GM18508 (cell line): ENCODE data around the gene IGSF11.
"Not testable (repeated sequence)": the region's sequence is repeated elsewhere in the genome, so short reads cannot be mapped to it uniquely, and the experiment has no call there.

ENCODE experiments used
- ATAC-seq: cut with Tn5 transposase; IDR thresholded peaks from one replicate; pipeline ENCODE4 v1.9.1; 2021; ENCODE audit warnings: moderate number of reproducible peaks; ENCODE audit not compliant: insufficient read depth, unreplicated experiment

Gene IGSF11

GRCh38 chr3:118991775-118992174, 42.9 kb downstream of the IGSF11 start:
- ATAC-seq, result no peak

DNA sequence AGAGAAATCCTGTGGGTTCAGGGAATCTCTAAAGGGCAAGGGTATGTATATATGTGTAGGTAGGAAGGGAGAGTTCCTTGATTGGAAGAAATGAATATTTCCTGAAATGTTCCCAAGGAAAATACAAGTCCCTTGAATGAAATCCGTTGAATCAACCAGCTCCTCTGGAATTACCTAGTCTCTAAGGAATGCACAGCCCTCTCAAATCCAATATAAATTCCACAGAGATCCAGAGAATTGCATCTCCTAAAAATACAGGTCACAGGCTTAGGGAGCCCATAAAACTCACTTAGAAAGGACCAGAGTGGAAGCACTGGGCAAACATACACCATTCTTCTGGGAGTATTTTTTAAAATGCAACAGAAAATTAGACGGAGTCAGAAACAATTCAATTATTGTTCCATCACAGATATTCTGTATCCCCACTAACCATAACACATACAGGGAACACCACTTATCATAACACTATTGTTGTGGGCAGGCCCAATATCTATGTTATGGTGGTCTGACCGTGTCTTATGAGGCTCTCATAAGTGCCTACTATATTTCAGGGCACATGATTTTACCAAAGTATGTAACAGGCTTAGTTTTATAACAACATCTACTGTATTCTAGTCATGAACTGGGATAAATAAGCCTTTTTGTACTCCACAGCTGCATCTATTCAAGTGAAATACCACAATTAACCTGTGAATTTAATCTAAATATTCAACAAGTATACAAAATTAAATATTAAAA, 43.7 kb downstream of the IGSF11 start:
- ATAC-seq, result no peak

GRCh38 chr3:118988198-118989130, 46.2 kb downstream of the IGSF11 start:
- ATAC-seq, result no peak

GRCh38 chr3:118987477-118987876, 47.2 kb downstream of the IGSF11 start:
- ATAC-seq, result no peak

- no peak for ATAC-seq
These were observed 47.9 kb downstream of the IGSF11 start for GRCh38 chr3:118986734-118987133.

DNA sequence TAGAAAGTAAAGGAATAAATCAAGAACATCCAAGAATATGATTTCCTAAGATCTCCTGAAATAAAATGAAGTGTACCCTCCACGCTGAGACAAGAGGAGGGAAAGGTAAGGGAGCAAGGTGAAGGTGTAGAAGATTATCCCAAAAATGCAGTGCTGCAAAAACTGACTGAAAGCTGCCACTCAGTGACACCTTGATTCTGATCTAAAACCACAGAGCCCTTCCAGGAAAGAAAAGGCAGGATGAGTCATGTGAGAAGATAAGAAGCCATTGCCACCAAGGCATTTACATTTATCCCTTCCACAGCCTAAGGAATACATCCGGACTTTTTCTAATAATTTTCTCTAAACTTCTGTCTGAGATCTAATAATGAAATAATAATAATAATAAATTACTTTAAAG, 49.9 kb downstream of the IGSF11 start:
- ATAC-seq, result no peak

DNA sequence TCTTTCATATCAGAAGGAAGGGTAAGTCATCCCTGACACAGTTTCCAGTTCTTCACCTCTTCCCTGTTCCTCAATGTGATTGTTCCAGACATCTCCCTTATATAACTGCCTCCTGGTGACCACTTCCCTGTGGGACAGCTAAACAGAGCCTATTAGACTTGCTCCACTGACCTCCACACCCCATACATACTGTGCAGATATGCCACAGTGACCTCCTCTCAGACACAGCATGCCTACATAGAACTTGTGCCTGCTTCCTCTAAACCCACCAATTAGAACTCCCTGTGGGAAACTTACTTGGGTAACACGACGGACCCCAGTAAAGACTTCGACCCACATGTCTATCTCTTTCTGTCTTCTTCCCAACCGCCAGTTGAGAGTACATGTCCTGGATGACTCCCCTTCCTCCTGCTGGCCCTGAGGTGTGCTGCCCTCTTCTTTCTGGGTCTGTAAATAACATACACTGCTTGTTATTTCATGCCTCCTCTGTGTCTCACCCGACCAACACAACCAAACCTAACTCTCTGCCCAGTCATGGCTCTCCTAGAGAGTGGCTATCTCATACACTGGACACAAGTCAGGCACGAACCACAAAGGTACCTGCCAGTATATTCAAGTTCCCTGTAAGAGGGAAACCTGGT, 53.0 kb downstream of the IGSF11 start:
- no peak for ATAC-seq

GRCh38 chr3:118980832-118981231, 53.8 kb downstream of the IGSF11 start:
- no peak for ATAC-seq

DNA sequence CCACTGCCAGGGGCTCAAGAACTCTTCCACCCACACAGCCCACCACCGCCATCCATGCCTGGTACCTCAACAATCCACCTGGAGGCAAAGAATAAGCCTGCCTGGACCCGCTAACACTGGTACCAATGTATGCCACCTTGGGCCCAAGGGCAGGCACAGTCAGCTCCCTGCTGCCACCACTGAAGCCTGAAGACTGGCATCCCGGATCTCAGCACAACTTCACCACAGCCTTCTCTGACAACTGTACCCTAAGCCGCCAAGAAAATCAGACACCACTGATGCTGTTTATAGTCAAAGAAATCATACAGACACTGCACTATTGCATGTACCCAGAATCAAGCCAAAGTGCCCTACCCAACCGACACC, 56.3 kb downstream of the IGSF11 start:
- no peak for ATAC-seq

DNA sequence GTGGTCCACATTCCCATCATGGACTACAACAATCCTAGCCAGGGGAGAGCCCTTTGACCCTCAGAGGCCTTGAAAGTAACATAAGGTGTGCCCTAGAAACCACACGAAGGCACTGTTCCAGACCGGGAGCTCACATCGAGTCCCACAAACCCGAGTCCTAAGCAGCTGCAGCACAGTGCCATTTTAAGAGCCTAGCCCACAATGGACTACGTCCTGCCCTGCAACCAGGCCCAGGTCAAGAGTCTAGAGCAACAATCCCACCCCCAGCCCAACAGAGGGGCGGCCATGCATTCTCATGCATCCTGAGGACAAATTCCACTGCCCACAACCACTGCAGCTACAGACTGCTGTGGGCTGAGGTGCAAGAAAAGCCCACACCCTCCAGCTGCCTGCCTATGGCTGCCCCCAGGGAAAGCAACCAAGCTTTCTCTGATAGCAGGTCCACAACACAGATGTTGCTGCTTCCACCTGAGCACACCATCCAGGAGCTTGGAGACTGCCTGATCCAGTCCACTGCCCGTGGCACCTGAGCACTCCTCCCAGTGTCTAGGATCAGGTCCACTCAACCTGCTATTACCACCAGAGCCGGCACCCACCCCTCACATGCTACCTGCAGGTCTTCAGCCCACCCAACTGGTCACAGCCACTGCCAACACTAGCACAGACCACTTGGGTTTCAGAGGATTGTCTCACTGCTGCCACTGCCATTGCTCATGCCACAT, 56.8 kb downstream of the IGSF11 start:
- no peak for ATAC-seq

DNA sequence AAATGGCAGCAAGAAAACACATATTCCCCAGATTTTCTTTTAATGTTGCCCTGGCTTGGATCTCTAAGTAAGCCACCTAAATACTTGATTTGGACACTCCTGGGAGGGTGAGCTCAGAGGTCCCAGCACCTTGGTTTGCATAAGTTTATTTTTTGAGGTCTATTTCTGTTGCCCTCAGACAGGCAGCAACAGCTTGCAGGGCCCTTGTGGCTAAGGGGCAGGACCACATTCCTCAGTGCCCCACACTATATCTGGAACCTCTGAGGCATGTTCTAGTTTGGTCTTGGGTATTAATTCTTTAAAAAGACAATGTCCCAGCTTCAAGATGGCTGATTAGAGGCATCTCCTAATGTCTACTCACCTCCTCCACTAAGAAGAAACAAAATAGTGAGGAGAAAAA, 57.5 kb downstream of the IGSF11 start:
- no peak for ATAC-seq

DNA sequence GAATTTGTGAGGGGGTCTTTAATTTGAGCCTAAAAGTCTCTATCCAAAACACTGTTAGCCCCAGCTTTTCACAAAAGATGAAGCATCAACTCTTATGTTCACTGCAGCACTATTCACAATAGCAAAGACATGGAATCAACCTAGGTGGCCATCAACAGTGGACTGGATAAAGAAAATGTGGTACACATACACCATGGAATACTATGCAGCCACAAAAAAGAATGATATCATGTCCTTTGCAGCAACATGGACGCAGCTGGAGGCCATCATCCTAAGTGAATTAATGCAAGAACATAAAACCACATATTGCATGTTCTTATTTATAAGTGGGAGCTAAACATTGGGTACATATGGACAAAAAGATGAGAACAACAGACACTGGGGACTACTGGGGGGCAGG, 59.2 kb downstream of the IGSF11 start:
- ATAC-seq, result not testable (repeated sequence)

GRCh38 chr3:118974356-118975097, 60.1 kb downstream of the IGSF11 start:
- ATAC-seq, result no peak

DNA sequence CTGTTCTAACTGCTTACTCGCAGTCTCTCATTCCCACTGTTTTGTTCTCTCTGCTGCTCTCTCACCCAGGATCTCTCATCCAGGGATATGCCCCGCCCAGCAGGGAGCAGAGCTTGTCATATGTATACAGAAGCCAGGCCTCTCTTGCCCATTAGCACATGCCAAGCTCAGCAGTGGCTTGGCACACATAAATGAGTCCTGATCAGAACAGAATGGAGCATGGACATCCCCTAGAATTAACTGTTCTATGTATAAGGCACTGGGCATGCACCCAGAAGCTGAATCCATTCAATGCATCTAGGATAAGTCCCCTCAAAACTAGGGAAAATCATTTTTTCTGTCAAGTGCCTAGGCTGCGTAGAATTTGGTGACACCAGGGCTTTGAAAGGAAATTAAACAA, 61.6 kb downstream of the IGSF11 start:
- ATAC-seq, result no peak

DNA sequence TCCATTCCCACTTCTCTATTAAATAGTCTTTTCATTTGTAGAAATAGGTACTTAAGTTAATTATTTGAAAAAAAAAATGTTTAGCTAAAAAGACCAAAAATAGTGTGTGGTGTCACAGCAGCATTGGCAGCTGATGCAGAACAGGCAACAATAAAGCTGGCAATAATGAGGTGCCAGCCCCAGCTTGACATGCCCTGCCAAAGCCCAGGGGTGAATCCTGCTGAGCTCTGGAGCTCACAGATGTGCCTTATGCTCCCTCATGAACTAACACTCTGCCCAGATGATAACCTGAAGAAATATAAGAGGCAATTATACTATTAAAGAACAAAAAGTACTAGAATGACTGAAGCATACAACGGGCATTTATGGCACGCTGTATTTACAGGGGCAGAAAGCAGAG, 63.8 kb downstream of the IGSF11 start:
- ATAC-seq, result no peak

GRCh38 chr3:118968640-118969039, 66.0 kb downstream of the IGSF11 start:
- ATAC-seq, result no peak

GRCh38 chr3:118968111-118968510, 66.5 kb downstream of the IGSF11 start:
- no peak for ATAC-seq

DNA sequence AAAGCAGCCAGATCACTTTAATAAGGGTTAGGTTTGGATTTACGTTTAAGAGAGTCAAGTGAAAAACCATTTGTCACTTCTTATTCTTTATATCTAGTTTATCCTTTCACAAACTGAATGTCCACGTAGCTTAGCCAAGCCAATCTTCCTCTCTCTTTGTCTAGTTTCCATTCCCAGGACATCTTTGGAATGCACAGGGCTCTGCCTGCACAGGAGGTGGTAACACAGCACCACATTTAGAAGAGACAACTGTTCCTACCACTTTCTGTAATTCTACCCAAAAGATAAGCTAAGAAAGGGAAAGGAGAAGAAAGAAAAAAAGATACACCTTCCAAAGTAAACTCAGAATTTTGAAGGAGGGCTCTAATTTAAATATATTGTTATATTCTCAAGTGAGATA, 67.9 kb downstream of the IGSF11 start:
- ATAC-seq, result no peak

DNA sequence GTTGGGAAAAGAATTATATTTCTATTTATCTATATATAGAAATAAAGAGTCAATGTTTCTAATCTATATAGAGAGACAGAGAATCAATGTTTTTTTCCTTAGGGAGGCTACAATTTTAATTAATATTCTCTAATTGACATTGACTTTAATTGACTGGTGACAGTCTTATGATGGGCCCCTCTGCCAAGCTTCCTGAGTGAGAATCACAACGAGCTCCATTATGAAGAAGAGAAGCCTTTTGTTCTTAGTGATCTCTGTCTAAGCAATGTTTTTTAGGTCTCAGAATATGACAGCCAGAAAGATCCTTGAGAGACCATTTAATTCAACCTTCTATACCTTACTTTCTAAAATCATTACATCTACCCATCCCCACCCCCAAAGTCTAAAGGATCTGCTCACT, 70.9 kb downstream of the IGSF11 start:
- no peak for ATAC-seq
